ENCODE results near the gene ZNF608. TPM values are rescaled to one million over a fixed set of nuclear protein-coding genes. Genes with fewer than 3 reads are reported as not detected.

ZNF608 gene
- total RNA-seq, 1 experiment from 2014 or later, result 5.6 TPM

GRCh38 chr5:124771761-124772160, 25.3 kb upstream of the ZNF608 start:
- Histone ChIP-seq H3K79me2 (ENCODE audit: insufficient read depth, low read length) (no peaks in the 10 kb centered on the region), H3K9me3 (ENCODE audit: control insufficient read depth in 1 of 2, insufficient read depth in 1 of 2, low read depth in 1 of 2, low read length in 2 of 2) (no peaks in the 10 kb centered on the region), H3K9me2 (ENCODE audit: insufficient read depth) (no peaks in the 10 kb centered on the region), H3K4me1 (ENCODE audit: control insufficient read depth in 1 of 2, insufficient read depth in 2 of 2, low read length in 2 of 2) (no peaks in the 10 kb centered on the region), H2AFZ (ENCODE audit: low read depth, low read length, poor library complexity, severe bottlenecking) (no peak overlapping the region), H3K36me3 (ENCODE audit: control insufficient read depth in 1 of 2, insufficient read depth in 2 of 2, low read length in 2 of 2) (no peaks in the 10 kb centered on the region), H3K4me2 (ENCODE audit: low read length) (no peak overlapping the region), H4K20me1 (ENCODE audit: insufficient read depth) (no peaks in the 10 kb centered on the region), H3K27ac (ENCODE audit: low read depth, low read length) (no peak overlapping the region), H3K9ac (ENCODE audit: low read length) (no peak overlapping the region), H3K4me3 (replicated peaks in 1 of 2; ENCODE audit: low read depth in 1 of 2, low read length in 2 of 2) (no peak overlapping the region), H3K27me3 (ENCODE audit: insufficient read depth, low read length) (no peaks in the 10 kb centered on the region)
- no TSS peak for BruUV-seq (replicated peaks)
- POLR2A ChIA-PET, result no interaction called here
- intact Hi-C loops (cut with micrococcal nuclease), result no loop called here
- ATAC-seq, result no peak
- DNase-seq (ENCODE audit: low read depth, low spot score), result no peak
- CTCF ChIA-PET, result no interaction called here
- TF ChIP-seq RAD21 (IDR thresholded peaks at IDR 0.05; ENCODE audit: low read depth), result no peak
- TF ChIP-seq, protein P1, sequence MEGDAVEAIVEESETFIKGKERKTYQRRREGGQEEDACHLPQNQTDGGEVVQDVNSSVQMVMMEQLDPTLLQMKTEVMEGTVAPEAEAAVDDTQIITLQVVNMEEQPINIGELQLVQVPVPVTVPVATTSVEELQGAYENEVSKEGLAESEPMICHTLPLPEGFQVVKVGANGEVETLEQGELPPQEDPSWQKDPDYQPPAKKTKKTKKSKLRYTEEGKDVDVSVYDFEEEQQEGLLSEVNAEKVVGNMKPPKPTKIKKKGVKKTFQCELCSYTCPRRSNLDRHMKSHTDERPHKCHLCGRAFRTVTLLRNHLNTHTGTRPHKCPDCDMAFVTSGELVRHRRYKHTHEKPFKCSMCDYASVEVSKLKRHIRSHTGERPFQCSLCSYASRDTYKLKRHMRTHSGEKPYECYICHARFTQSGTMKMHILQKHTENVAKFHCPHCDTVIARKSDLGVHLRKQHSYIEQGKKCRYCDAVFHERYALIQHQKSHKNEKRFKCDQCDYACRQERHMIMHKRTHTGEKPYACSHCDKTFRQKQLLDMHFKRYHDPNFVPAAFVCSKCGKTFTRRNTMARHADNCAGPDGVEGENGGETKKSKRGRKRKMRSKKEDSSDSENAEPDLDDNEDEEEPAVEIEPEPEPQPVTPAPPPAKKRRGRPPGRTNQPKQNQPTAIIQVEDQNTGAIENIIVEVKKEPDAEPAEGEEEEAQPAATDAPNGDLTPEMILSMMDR (IDR thresholded peaks at IDR 0.05 in 2 of 3, conservative IDR thresholded peaks at IDR 0.05 in 1 of 3; ENCODE audit: borderline replicate concordance in 1 of 3, insufficient read depth in 1 of 3, low read depth in 2 of 3, low read length in 2 of 3), result no peak
- no peak for TF ChIP-seq ZNF274 (IDR thresholded peaks at IDR 0.05; ENCODE audit: low read depth, low read length)
- TF ChIP-seq EZH2 (IDR thresholded peaks at IDR 0.05), result no peak
- TF ChIP-seq, protein P2, sequence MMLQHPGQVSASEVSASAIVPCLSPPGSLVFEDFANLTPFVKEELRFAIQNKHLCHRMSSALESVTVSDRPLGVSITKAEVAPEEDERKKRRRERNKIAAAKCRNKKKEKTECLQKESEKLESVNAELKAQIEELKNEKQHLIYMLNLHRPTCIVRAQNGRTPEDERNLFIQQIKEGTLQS (IDR thresholded peaks at IDR 0.05), result no peak
- no peak for TF ChIP-seq YY1 (IDR thresholded peaks at IDR 0.05; ENCODE audit: extremely low read depth, insufficient replicate concordance, low read depth, low read length)
- no peak for TF ChIP-seq ELF1 (IDR thresholded peaks at IDR 0.05; ENCODE audit: borderline replicate concordance, low read depth)
- no peak for TF ChIP-seq SIN3A (IDR thresholded peaks at IDR 0.05; ENCODE audit: low read depth)
- no peak for TF ChIP-seq ZBTB33 (IDR thresholded peaks at IDR 0.05; ENCODE audit: extremely low read depth, insufficient replicate concordance, low read length)
- TF ChIP-seq CEBPB (IDR thresholded peaks at IDR 0.05; ENCODE audit: low read depth), result no peak
- no peak for TF ChIP-seq SRF (IDR thresholded peaks at IDR 0.05; ENCODE audit: low read depth)
- TF ChIP-seq SP1 (IDR thresholded peaks at IDR 0.05; ENCODE audit: low read depth), result no peak
- no peak for TF ChIP-seq EGR1 (IDR thresholded peaks at IDR 0.05; ENCODE audit: low read depth)
- TF ChIP-seq REST (IDR thresholded peaks at IDR 0.05; ENCODE audit: low read depth), result no peak
- no peak for TF ChIP-seq JUND (IDR thresholded peaks at IDR 0.05)
- TF ChIP-seq, protein P3, sequence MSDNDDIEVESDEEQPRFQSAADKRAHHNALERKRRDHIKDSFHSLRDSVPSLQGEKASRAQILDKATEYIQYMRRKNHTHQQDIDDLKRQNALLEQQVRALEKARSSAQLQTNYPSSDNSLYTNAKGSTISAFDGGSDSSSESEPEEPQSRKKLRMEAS (IDR thresholded peaks at IDR 0.05), result no peak
- TF ChIP-seq FOSL1 (IDR thresholded peaks at IDR 0.05; ENCODE audit: low read depth), result no peak
- RAD21 ChIA-PET (ENCODE audit: low non-redundant PET in 1 of 2, low total read pairs in 2 of 2, uncharacterized antibody in 2 of 2, unreplicated experiment in 2 of 2), result no interaction called here

All from HCT116 (cell line).